ENCODE results near the gene CLK2.

DNA sequence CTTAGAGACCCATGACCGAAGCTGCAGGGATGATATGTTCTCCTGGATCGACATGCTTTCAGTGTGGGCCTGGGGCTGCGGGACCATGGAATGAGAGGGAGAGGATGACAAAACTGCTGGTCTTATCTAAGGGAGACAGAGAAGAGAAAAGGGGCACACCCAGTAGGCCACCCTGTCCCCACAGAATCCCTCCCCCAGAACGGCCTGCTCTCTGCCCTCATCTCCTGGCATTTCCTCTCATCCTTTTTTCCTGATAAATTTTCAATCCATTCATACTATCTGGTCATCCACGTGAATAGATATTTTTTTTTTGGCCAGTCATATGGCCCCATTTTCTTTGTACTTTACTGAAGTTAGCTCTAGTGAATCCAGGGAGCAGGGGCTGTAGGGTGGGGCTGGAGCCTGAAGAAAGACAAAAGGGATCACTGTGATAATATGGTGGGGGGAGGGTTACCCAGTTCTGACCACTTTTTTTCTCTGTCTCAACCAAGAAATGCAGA is 28.1 kb upstream of the CLK2 start, which contains the start of gene PKLR:
- TF ChIP-seq FOXA1 (IDR thresholded peaks at IDR 0.05) (no peak), RXRA (IDR thresholded peaks at IDR 0.05) (no peak), EGR1 (IDR thresholded peaks at IDR 0.05; ENCODE audit: low read depth in 2 of 2) (no peak), MAX (IDR thresholded peaks at IDR 0.05) (no peak), JUND (IDR thresholded peaks at IDR 0.05) (no peak), TAF1 (conservative IDR thresholded peaks at IDR 0.05) (no peak)
- TF ChIP-seq, protein P1, sequence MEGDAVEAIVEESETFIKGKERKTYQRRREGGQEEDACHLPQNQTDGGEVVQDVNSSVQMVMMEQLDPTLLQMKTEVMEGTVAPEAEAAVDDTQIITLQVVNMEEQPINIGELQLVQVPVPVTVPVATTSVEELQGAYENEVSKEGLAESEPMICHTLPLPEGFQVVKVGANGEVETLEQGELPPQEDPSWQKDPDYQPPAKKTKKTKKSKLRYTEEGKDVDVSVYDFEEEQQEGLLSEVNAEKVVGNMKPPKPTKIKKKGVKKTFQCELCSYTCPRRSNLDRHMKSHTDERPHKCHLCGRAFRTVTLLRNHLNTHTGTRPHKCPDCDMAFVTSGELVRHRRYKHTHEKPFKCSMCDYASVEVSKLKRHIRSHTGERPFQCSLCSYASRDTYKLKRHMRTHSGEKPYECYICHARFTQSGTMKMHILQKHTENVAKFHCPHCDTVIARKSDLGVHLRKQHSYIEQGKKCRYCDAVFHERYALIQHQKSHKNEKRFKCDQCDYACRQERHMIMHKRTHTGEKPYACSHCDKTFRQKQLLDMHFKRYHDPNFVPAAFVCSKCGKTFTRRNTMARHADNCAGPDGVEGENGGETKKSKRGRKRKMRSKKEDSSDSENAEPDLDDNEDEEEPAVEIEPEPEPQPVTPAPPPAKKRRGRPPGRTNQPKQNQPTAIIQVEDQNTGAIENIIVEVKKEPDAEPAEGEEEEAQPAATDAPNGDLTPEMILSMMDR (IDR thresholded peaks at IDR 0.05; ENCODE audit: low read depth, low read length, missing input control), result no peak
- TF ChIP-seq, protein P2, sequence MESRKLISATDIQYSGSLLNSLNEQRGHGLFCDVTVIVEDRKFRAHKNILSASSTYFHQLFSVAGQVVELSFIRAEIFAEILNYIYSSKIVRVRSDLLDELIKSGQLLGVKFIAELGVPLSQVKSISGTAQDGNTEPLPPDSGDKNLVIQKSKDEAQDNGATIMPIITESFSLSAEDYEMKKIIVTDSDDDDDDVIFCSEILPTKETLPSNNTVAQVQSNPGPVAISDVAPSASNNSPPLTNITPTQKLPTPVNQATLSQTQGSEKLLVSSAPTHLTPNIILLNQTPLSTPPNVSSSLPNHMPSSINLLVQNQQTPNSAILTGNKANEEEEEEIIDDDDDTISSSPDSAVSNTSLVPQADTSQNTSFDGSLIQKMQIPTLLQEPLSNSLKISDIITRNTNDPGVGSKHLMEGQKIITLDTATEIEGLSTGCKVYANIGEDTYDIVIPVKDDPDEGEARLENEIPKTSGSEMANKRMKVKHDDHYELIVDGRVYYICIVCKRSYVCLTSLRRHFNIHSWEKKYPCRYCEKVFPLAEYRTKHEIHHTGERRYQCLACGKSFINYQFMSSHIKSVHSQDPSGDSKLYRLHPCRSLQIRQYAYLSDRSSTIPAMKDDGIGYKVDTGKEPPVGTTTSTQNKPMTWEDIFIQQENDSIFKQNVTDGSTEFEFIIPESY (IDR thresholded peaks at IDR 0.05), result no peak
